GM12801 (cell line): ENCODE data around the gene EDC4.

ENCODE experiments used
- CTCF ChIP-seq: IDR thresholded peaks from one replicate; pipeline ENCODE4 v1.5.1; 2011; ENCODE audit warnings: control low read depth; ENCODE audit not compliant: insufficient read length; ENCODE audit errors: extremely low read depth

EDC4 gene

DNA sequence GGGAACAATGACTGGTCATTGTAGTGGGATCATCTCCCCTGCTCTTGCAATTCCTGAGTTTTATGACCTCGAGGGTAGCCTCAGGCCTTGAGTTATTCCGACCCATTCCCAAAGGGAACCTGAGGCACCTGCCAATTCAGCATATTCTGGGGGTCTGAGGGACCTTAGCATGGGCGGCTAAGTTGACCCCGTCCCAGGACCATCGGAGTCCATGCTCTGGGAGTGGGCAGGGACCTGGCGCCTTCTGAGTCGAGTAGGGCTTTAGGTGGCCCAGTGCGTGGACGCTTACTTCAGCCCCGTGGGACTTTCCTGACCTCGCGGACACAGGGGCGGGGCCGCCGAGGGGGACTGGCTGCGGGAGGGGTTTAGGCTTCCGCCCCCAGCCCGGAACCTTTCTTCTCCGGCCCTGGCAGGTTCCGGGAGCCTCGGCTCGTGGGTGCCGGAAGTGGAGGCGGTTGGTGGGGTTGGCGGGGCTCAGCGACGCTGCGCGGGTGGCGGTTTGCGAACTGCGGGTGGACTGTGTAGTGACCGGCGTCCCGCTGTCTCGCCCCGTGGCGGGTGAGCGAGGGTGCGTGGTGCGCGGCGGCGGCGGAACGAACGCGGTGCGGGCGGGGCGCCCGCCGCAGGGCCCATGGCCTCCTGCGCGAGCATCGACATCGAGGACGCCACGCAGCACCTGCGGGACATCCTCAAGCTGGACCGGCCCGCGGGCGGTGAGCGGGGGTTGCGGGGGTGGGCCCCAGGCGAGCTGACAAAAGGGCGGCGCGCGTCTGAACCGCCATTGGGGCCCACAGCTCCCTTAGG, at the start of gene EDC4:
Gene EDC4 (plus strand): TSS at position 422 of the 804 bp plus-strand sequence. CDS start 210 bp downstream, at position 632.
- no peak for TF ChIP-seq CTCF

GRCh38 chr16:67825119-67825518, 47.7 kb upstream of the EDC4 start:
- no peak for TF ChIP-seq CTCF

DNA sequence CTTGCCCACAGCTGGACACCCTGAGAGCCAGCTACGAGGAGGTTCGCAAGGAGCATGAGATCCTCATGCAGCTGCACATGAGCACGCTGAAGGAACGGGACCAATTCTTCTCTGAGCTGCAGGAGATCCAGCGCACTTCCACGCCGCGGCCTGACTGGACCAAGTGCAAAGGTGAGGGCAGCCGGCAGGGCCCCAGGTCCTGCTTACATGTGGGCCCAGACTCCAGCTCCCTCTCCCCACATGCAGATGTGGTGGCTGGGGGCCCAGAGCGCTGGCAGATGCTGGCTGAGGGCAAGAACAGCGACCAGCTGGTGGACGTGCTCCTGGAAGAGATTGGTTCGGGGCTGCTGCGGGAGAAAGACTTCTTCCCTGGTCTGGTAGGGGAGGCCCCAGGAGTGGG, 46.9 kb upstream of the EDC4 start:
- TF ChIP-seq CTCF, result no peak

GRCh38 chr16:67828651-67829050, 44.2 kb upstream of the EDC4 start:
- TF ChIP-seq CTCF, result no peak

- TF ChIP-seq CTCF, result no peak
These were observed 39.8 kb upstream of the EDC4 start for GRCh38 chr16:67833030-67833414.

DNA sequence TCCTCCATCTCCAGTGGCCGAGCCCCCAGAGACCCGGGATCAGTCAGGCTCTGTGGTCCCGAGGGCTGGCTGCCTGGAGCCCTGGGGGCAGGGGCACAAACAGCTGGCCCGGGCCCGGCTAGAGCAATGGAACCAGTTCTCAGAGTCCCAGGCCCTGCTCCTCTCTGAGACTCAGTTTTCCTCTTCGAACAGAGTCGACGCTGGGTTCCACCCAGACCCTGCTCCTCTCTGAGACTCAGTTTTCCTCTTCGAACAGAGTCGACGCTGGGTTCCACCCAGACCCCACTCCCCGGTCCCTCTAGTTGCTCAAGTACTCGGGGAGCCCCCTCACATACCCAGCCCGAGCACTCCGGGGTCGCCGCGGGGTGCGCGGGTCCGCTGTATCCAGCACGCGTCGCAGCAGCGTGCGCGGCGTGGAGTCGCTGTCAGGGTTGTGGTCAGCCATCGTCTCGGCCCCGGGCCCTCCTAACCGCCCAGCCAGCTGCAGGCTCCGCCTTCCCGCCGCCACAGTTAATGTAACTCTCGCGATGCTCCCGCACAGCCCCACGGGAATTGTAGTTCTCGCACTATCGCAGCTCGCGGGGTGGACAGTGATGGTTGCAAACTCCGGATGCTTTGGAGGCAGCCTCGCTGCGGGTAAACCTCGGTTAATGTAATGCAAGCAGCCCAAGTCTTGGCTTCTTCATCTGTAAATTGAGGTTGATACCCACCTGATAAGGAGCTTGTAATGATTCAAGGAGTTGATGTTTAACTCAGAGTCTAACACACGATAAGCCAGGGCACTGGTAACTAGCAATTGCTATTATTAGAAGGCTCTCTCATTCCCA, 39.2 kb upstream of the EDC4 start:
- no peak for TF ChIP-seq CTCF

DNA sequence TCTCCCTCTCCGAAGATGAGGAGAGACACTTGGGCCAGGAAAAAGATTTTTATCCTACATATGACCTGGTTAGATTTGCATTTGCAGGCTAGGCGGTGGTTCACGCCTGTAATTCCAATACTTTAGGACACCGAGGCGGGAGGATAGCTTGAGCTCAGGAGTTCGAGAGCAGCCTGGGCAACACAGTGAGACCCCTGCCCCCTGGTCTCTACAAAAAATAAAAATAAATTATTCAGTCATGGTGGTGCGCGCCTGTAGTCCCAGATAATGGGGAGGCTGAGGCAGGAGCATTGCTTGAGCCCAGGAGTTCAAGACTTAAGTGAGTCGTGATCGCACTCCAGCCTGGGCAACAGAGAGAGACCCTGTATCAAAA, 38.6 kb upstream of the EDC4 start:
- TF ChIP-seq CTCF, result no peak
